Vagina (tissue), 2 donors: ENCODE data around the gene FLNB. TPM values are rescaled to one million over a fixed set of nuclear protein-coding genes. Genes with fewer than 3 reads are reported as not detected.
A peak's percentile ranks its signal among the peaks of the same experiment; 100 is the strongest.

Source experiments
- DNase-seq, 2 donors: peaks; one replicate each; pipeline ENCODE4 v3.0.0-alpha.2; 2017; ENCODE audit errors: extremely low spot score in 2 of 2
- H3K27ac ChIP-seq: fragments of 200-600 bp; sonication (generic); one replicate; pipeline ENCODE4 v1.5.1; 2019
- H3K27me3 ChIP-seq: fragments of 200-600 bp; sonication (generic); one replicate; pipeline ENCODE4 v1.5.1; 2019
- H3K36me3 ChIP-seq, 2 donors: fragments of 200-600 bp; sonication (generic); one replicate each; pipeline ENCODE4 v1.5.1; 2017 to 2019
- H3K4me1 ChIP-seq: fragments of 200-600 bp; sonication (generic); one replicate; pipeline ENCODE4 v1.5.1; 2019
- H3K4me3 ChIP-seq, 2 donors: fragments of 200-600 bp; sonication (generic); 1 replicate in 1 of 2; 2 replicates in 1 of 2; pipeline ENCODE4 v1.5.1; 2016 to 2019
- H3K9me3 ChIP-seq: fragments of 200-600 bp; sonication (generic); one replicate; pipeline ENCODE4 v1.5.1; 2019
- POLR2A ChIP-seq, 2 donors: fragments of 450-650 bp; IDR thresholded peaks; one replicate each; pipeline ENCODE4 v1.6.1; 2017; ENCODE audit warnings: antibody characterized with exemption in 2 of 2, mild to moderate bottlenecking in 2 of 2, moderate library complexity in 2 of 2
- POLR2AphosphoS5 ChIP-seq, 2 donors: sonication (generic); formaldehyde crosslinking; IDR thresholded peaks; one replicate each; pipeline ENCODE4 v1.9.0; 2017; ENCODE audit warnings: antibody characterized with exemption in 2 of 2, mild to moderate bottlenecking in 2 of 2, low read depth in 1 of 2; ENCODE audit not compliant: insufficient read depth in 1 of 2
- intact Hi-C: fragments of 100-400 bp; cut with DNase I; formaldehyde crosslinking; loops from one replicate; pipeline ENCODE4 v1.15.1; 2023
- total RNA-seq: library from RNA; depleted of rRNA; stranded (reverse); fragments of >200 nt; gene quantifications from one replicate; pipeline ENCODE4 v1.2.3, GENCODE V29; 2016
- TF ChIP-seq, protein P1 (sequence below), 3 experiments: fragments of 450-650 bp in 2 of 3; fragments of 200-600 bp in 1 of 3; sonication (generic) in 1 of 3; IDR thresholded peaks; one replicate each; pipeline ENCODE4 v1.5.1; 2017 to 2019; ENCODE audit warnings: antibody characterized with exemption in 3 of 3, mild to moderate bottlenecking in 2 of 3, moderate library complexity in 2 of 3

The FLNB gene
- total RNA-seq, 1 donor from 2014 or later: 147 TPM

DNA sequence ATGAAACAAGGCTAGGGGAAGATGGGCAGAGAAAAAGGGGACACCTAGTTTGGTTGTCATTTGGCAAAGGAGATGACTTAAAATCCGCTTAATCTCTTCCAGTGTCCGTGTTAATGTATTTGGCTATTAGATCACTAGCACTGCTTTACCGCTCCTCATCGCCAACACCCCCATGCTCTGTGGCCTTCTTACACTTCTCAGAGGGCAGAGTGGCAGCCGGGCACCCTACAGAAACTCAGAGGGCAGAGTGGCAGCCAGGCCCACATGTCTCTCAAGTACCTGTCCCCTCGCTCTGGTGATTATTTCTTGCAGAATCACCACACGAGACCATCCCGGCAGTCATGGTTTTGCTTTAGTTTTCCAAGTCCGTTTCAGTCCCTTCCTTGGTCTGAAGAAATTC, 162.9 kb downstream of the FLNB start:
- TF ChIP-seq POLR2A (IDR thresholded peaks at IDR 0.05) (no peak), POLR2AphosphoS5 (IDR thresholded peaks at IDR 0.05; ENCODE audit: insufficient read depth in 1 of 2, low read depth in 1 of 2) (no peak)
- TF ChIP-seq, protein P1, sequence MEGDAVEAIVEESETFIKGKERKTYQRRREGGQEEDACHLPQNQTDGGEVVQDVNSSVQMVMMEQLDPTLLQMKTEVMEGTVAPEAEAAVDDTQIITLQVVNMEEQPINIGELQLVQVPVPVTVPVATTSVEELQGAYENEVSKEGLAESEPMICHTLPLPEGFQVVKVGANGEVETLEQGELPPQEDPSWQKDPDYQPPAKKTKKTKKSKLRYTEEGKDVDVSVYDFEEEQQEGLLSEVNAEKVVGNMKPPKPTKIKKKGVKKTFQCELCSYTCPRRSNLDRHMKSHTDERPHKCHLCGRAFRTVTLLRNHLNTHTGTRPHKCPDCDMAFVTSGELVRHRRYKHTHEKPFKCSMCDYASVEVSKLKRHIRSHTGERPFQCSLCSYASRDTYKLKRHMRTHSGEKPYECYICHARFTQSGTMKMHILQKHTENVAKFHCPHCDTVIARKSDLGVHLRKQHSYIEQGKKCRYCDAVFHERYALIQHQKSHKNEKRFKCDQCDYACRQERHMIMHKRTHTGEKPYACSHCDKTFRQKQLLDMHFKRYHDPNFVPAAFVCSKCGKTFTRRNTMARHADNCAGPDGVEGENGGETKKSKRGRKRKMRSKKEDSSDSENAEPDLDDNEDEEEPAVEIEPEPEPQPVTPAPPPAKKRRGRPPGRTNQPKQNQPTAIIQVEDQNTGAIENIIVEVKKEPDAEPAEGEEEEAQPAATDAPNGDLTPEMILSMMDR (IDR thresholded peaks at IDR 0.05): no peak
- no peaks in the 10 kb centered on the region for H3K9me3 ChIP-seq
- H3K36me3 ChIP-seq: peaks cover 0 to 21% of the 10 kb centered on the region in 2 donors
- no peak overlapping the region for H3K4me3 ChIP-seq
- H3K27me3 ChIP-seq: no peaks in the 10 kb centered on the region
- H3K4me1 ChIP-seq: no peaks in the 10 kb centered on the region
- DNase-seq: no peak
- no peak overlapping the region for H3K27ac ChIP-seq
- intact Hi-C loops: loop anchor here (10.0 kb wide), 1 partner anchor 306 kb away; no protein-coding TSS in a partner anchor

- no peak overlapping the region for H3K4me3 ChIP-seq
- H3K4me1 ChIP-seq: peaks cover 12% of the 10 kb centered on the region
- no peaks in the 10 kb centered on the region for H3K9me3 ChIP-seq
- DNase-seq: no peak
- intact Hi-C loops: loop anchor here (10.0 kb wide), 1 partner anchor 308 kb away; no protein-coding TSS in a partner anchor
- no peak overlapping the region for H3K27ac ChIP-seq
- TF ChIP-seq POLR2A (IDR thresholded peaks at IDR 0.05) (no peak), POLR2AphosphoS5 (IDR thresholded peaks at IDR 0.05; ENCODE audit: insufficient read depth in 1 of 2, low read depth in 1 of 2) (no peak)
- TF ChIP-seq, protein P1 (IDR thresholded peaks at IDR 0.05): no peak
- H3K27me3 ChIP-seq: no peaks in the 10 kb centered on the region
- peaks cover 0 to 21% of the 10 kb centered on the region in 2 donors for H3K36me3 ChIP-seq
These were observed 164.9 kb downstream of the FLNB start for GRCh38 chr3:58173029-58173668.

- no peak overlapping the region for H3K27ac ChIP-seq
- no peaks in the 10 kb centered on the region for H3K27me3 ChIP-seq
- no peaks in the 10 kb centered on the region for H3K9me3 ChIP-seq
- no peak overlapping the region for H3K4me3 ChIP-seq
- TF ChIP-seq POLR2AphosphoS5 (IDR thresholded peaks at IDR 0.05; ENCODE audit: insufficient read depth in 1 of 2, low read depth in 1 of 2): no peak
- TF ChIP-seq, protein P1 (IDR thresholded peaks at IDR 0.05): peak in 1 of 3 experiments; percentile 8
- H3K4me1 ChIP-seq: peaks cover 14% of the 10 kb centered on the region
- intact Hi-C loops: loop anchor here (10.0 kb wide), 1 partner anchor 309 kb away; no protein-coding TSS in a partner anchor
- DNase-seq: no peak
- H3K36me3 ChIP-seq: peaks cover 0 to 21% of the 10 kb centered on the region in 2 donors
These were observed 165.6 kb downstream of the FLNB start for GRCh38 chr3:58173669-58174398.

GRCh38 chr3:58175187-58175436, 166.9 kb downstream of the FLNB start:
- peaks cover 14% of the 10 kb centered on the region for H3K4me1 ChIP-seq
- no peak for TF ChIP-seq POLR2AphosphoS5 (IDR thresholded peaks at IDR 0.05; ENCODE audit: insufficient read depth in 1 of 2, low read depth in 1 of 2)
- TF ChIP-seq, protein P1 (IDR thresholded peaks at IDR 0.05): no peak
- TF ChIP-seq POLR2A (IDR thresholded peaks at IDR 0.05): no peak
- H3K27me3 ChIP-seq: no peaks in the 10 kb centered on the region
- DNase-seq: no peak
- H3K9me3 ChIP-seq: no peaks in the 10 kb centered on the region
- H3K4me3 ChIP-seq: no peak overlapping the region
- intact Hi-C loops: loop anchor here (10.0 kb wide), 1 partner anchor 310 kb away; no protein-coding TSS in a partner anchor
- no peak overlapping the region for H3K27ac ChIP-seq
- H3K36me3 ChIP-seq: peaks cover 0 to 15% of the 10 kb centered on the region in 2 donors
